ENCODE measurements around the gene WDR54. TPM values are rescaled to one million over a fixed set of nuclear protein-coding genes. Genes with fewer than 3 reads are reported as not detected.

Gene WDR54
- total and polyA plus RNA-seq, 10 of the 15 experiments (the other 5 are each of a cell fraction or from before 2014, with no cell fraction given): 38.2 to 116 (median 89.1) TPM

DNA sequence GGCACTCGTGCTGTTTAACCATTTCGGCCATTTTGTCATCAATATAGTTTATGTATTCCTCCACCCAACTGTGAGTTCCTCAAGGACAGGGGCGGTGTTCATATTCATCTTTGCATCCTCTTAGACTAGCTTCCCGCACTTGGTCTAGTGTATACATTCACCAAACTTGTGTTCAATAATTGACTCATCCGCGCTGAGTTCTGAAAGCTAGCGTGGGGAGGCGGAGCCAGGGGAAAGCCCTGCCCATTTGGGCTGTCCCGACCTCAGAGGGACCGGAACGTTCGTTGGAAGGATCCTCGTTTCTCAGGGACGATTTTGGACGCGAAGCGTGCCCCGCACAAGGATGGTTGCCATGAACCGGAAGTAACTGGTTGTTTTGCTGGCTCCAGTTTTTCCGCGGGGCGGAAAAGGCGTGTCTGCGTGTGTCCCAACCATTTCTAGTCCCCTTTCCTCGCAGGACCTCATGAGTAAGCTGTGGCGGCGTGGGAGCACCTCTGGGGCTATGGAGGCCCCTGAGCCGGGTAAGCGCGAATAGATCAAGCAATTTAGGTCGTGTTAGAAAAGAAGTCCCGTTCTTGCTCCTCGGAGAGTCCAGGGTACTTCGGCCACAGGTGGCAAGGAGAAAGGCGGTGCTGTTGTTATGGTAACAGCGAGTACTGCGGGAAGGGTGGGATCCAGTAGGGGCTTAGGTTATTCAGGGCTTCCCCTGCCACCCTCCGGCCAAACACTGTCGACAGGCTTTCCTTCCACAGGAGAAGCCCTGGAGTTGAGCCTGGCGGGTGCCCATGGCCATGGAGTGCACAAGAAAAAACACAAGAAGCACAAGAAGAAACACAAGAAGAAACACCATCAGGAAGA, 33.4 kb downstream of the WDR54 start, which contains the start of gene INO80B (continued):
- TF ChIP-seq TCF7 (IDR thresholded peaks at IDR 0.05; ENCODE audit: borderline replicate concordance) (no peak; the same call in 1 of the 2 replicates), BRCA1 (IDR thresholded peaks at IDR 0.05; ENCODE audit: low read depth, low read length) (no peak), ASH2L (IDR thresholded peaks at IDR 0.05; ENCODE audit: borderline replicate concordance, low read depth) (0 out of 2 replicates have a peak, but pooled peaks have one; percentile 57), SUPT20H (IDR thresholded peaks at IDR 0.05; ENCODE audit: borderline replicate concordance, control insufficient read depth, low read depth, low read length) (no peak), SMAD5 (IDR thresholded peaks at IDR 0.05; ENCODE audit: low read depth) (no peak), IRF4 (IDR thresholded peaks at IDR 0.05; ENCODE audit: low read depth, low read length) (peak; percentile 89), ZSCAN29 (IDR thresholded peaks at IDR 0.05) (peak; percentile 76; the same call in 1 of the 2 replicates), HDAC6 (IDR thresholded peaks at IDR 0.05; ENCODE audit: unreplicated experiment) (no peak), ZNF622 (IDR thresholded peaks at IDR 0.05) (no peak), PKNOX1 (IDR thresholded peaks at IDR 0.05) (peak; percentile 77), RUNX3 (IDR thresholded peaks at IDR 0.05; ENCODE audit: low read length) (peak; percentile 86), NRF1 (conservative IDR thresholded peaks at IDR 0.05; ENCODE audit: low read depth, low read length) (no peak), POLR2AphosphoS2 (IDR thresholded peaks at IDR 0.05; ENCODE audit: low read depth, low read length) (peak; percentile 45; the same call in 1 of the 2 replicates), SRF (IDR thresholded peaks at IDR 0.05; ENCODE audit: low read depth in 2 of 2, low read length in 2 of 2) (peak in 1 of 2 experiments; percentile 68; a peak in 2 of 4 replicates), NFXL1 (IDR thresholded peaks at IDR 0.05; ENCODE audit: borderline replicate concordance) (no peak), E2F8 (IDR thresholded peaks at IDR 0.05; ENCODE audit: low read depth, partially characterized antibody) (peak; percentile 99)
- TF ChIP-seq, protein P1, sequence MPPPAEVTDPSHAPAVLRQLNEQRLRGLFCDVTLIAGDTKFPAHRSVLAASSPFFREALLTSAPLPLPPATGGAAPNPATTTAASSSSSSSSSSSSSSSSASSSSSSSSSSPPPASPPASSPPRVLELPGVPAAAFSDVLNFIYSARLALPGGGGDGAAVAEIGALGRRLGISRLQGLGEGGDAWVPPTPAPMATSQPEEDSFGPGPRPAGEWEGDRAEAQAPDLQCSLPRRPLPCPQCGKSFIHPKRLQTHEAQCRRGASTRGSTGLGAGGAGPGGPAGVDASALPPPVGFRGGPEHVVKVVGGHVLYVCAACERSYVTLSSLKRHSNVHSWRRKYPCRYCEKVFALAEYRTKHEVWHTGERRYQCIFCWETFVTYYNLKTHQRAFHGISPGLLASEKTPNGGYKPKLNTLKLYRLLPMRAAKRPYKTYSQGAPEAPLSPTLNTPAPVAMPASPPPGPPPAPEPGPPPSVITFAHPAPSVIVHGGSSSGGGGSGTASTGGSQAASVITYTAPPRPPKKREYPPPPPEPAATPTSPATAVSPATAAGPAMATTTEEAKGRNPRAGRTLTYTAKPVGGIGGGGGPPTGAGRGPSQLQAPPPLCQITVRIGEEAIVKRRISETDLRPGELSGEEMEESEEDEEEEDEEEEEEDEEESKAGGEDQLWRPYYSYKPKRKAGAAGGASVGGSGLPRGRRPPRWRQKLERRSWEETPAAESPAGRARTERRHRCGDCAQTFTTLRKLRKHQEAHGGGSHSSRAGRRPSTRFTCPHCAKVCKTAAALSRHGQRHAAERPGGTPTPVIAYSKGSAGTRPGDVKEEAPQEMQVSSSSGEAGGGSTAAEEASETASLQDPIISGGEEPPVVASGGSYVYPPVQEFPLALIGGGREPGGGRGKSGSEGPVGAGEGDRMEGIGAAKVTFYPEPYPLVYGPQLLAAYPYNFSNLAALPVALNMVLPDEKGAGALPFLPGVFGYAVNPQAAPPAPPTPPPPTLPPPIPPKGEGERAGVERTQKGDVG (CRISPR knock-in tag; IDR thresholded peaks at IDR 0.05): no peak
- TF ChIP-seq, protein P2, sequence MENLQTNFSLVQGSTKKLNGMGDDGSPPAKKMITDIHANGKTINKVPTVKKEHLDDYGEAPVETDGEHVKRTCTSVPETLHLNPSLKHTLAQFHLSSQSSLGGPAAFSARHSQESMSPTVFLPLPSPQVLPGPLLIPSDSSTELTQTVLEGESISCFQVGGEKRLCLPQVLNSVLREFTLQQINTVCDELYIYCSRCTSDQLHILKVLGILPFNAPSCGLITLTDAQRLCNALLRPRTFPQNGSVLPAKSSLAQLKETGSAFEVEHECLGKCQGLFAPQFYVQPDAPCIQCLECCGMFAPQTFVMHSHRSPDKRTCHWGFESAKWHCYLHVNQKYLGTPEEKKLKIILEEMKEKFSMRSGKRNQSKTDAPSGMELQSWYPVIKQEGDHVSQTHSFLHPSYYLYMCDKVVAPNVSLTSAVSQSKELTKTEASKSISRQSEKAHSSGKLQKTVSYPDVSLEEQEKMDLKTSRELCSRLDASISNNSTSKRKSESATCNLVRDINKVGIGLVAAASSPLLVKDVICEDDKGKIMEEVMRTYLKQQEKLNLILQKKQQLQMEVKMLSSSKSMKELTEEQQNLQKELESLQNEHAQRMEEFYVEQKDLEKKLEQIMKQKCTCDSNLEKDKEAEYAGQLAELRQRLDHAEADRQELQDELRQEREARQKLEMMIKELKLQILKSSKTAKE (IDR thresholded peaks at IDR 0.05; ENCODE audit: low read depth, poor library complexity, severe bottlenecking): peak; percentile 68

Measured in GM12878 (cell line).